Osteocyte (in vitro differentiated cells): ENCODE data around the gene DHRS3. TPM values are rescaled to one million over a fixed set of nuclear protein-coding genes. Genes with fewer than 3 reads are reported as not detected.

Experiments used
- DNase-seq: peaks from one replicate; pipeline ENCODE4 v3.0.0; 2021; ENCODE audit warnings: mixed read lengths; ENCODE audit not compliant: unreplicated experiment; ENCODE audit errors: extremely low spot score
- H3K27ac Mint-ChIP-seq: one replicate; pipeline ENCODE4 v1.8.0; 2021; ENCODE audit warnings: mild to moderate bottlenecking, mixed read lengths; ENCODE audit not compliant: unreplicated experiment
- H3K27me3 Mint-ChIP-seq: one replicate; pipeline ENCODE4 v1.8.0; 2021; ENCODE audit warnings: mixed read lengths; ENCODE audit not compliant: unreplicated experiment
- H3K36me3 Mint-ChIP-seq: one replicate; pipeline ENCODE4 v1.8.0; 2021; ENCODE audit warnings: mixed read lengths; ENCODE audit not compliant: unreplicated experiment
- H3K4me1 Mint-ChIP-seq: one replicate; pipeline ENCODE4 v1.8.0; 2021; ENCODE audit warnings: mixed read lengths; ENCODE audit not compliant: unreplicated experiment
- H3K4me3 Mint-ChIP-seq: one replicate; pipeline ENCODE4 v1.8.0; 2021; ENCODE audit warnings: mild to moderate bottlenecking, moderate library complexity, mixed read lengths; ENCODE audit not compliant: unreplicated experiment
- H3K9me3 Mint-ChIP-seq: one replicate; pipeline ENCODE4 v1.8.0; 2021; ENCODE audit warnings: mixed read lengths; ENCODE audit not compliant: unreplicated experiment
- total RNA-seq: library from RNA; stranded (reverse); gene quantifications from 2 replicates; pipeline ENCODE4 v1.2.1, GENCODE V29; 2021
- TF ChIP-seq, protein P1 (sequence below): fragments of 200-600 bp; sonication (generic); IDR thresholded peaks from 2 replicates; pipeline ENCODE4 v1.5.0; 2021; ENCODE audit warnings: antibody characterized with exemption, mild to moderate bottlenecking, moderate library complexity

The DHRS3 gene
- total RNA-seq, 1 donor from 2014 or later = 52.5 TPM

- H3K4me3 Mint-ChIP-seq = no peak overlapping the region
- H3K27ac Mint-ChIP-seq = no peak overlapping the region
- TF ChIP-seq, protein P1, sequence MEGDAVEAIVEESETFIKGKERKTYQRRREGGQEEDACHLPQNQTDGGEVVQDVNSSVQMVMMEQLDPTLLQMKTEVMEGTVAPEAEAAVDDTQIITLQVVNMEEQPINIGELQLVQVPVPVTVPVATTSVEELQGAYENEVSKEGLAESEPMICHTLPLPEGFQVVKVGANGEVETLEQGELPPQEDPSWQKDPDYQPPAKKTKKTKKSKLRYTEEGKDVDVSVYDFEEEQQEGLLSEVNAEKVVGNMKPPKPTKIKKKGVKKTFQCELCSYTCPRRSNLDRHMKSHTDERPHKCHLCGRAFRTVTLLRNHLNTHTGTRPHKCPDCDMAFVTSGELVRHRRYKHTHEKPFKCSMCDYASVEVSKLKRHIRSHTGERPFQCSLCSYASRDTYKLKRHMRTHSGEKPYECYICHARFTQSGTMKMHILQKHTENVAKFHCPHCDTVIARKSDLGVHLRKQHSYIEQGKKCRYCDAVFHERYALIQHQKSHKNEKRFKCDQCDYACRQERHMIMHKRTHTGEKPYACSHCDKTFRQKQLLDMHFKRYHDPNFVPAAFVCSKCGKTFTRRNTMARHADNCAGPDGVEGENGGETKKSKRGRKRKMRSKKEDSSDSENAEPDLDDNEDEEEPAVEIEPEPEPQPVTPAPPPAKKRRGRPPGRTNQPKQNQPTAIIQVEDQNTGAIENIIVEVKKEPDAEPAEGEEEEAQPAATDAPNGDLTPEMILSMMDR = no peak
- H3K36me3 Mint-ChIP-seq = peaks cover 3% of the 10 kb centered on the region
- no peaks in the 10 kb centered on the region for H3K27me3 Mint-ChIP-seq
- no peaks in the 10 kb centered on the region for H3K9me3 Mint-ChIP-seq
- no peak for DNase-seq
- peaks cover 35% of the 10 kb centered on the region for H3K4me1 Mint-ChIP-seq
Measured at GRCh38 chr1:12592496-12592895, 25.5 kb downstream of the DHRS3 start.

- peaks cover 25% of the 10 kb centered on the region for H3K4me1 Mint-ChIP-seq
- TF ChIP-seq, protein P1 = no peak
- peaks cover 3% of the 10 kb centered on the region for H3K36me3 Mint-ChIP-seq
- H3K4me3 Mint-ChIP-seq = no peak overlapping the region
- no peak overlapping the region for H3K27ac Mint-ChIP-seq
- no peak for DNase-seq
- no peaks in the 10 kb centered on the region for H3K27me3 Mint-ChIP-seq
- no peaks in the 10 kb centered on the region for H3K9me3 Mint-ChIP-seq
Measured at GRCh38 chr1:12591267-12591938, 26.6 kb downstream of the DHRS3 start.

DNA sequence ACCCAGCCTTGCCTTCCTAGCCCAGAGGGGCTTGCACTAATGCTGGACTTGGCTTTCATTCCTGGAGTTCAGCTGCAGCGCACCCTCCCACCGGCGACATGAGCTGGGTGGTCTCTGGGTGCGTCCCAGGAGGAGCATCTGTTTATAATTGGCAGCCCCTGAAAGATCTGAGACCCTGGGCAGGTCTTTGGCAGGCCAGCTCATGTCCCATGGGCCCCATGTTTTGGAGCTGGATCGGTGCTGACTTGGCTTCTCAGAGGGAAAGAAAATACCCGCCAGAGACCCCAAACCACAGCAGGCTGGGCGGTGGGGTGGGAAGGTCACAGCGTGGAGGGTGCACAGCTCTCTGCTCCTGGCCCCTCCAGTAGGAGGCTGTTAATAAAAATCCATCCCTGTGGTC, 29.3 kb downstream of the DHRS3 start:
- Mint-ChIP-seq H3K36me3 (peaks cover 3% of the 10 kb centered on the region), H3K27ac (no peak overlapping the region), H3K4me3 (no peak overlapping the region), H3K9me3 (no peaks in the 10 kb centered on the region), H3K27me3 (no peaks in the 10 kb centered on the region), H3K4me1 (peaks cover 4% of the 10 kb centered on the region)
- TF ChIP-seq, protein P1 = no peak
- no peak for DNase-seq

GRCh38 chr1:12587981-12588640, 29.9 kb downstream of the DHRS3 start:
- no peaks in the 10 kb centered on the region for H3K27me3 Mint-ChIP-seq
- H3K27ac Mint-ChIP-seq = no peak overlapping the region
- H3K4me3 Mint-ChIP-seq = no peak overlapping the region
- no peak for DNase-seq
- peaks cover 3% of the 10 kb centered on the region for H3K36me3 Mint-ChIP-seq
- TF ChIP-seq, protein P1 = no peak
- no peaks in the 10 kb centered on the region for H3K9me3 Mint-ChIP-seq
- no peaks in the 10 kb centered on the region for H3K4me1 Mint-ChIP-seq
